Endothelial cell of umbilical vein (primary cell): Measurements from ENCODE around the gene TIPIN.

ENCODE experiments used
- CTCF ChIP-seq, 2 donors: IDR thresholded peaks; 1 replicate in 1 of 2; 2 replicates in 1 of 2; pipeline ENCODE4 v1.5.1; 2011; ENCODE audit warnings: low read length in 2 of 2, mild to moderate bottlenecking in 2 of 2, moderate library complexity in 2 of 2, control low read depth in 1 of 2, inconsistent platforms in 1 of 2, low read depth in 1 of 2; ENCODE audit not compliant: insufficient read depth in 1 of 2; ENCODE audit errors: extremely low read depth in 1 of 2
- EZH2 ChIP-seq: IDR thresholded peaks from 2 replicates; pipeline ENCODE4 v1.6.1; 2012; ENCODE audit warnings: borderline replicate concordance, low read depth, mild to moderate bottlenecking, moderate library complexity, low read length, inconsistent platforms; ENCODE audit not compliant: severe bottlenecking
- FOS ChIP-seq: IDR thresholded peaks from 2 replicates; pipeline ENCODE4 v1.6.1; 2011; ENCODE audit warnings: mild to moderate bottlenecking, low read length, moderate library complexity, borderline replicate concordance; ENCODE audit not compliant: insufficient read depth
- GATA2 ChIP-seq: IDR thresholded peaks from 2 replicates; pipeline ENCODE4 v1.7.0; 2011; ENCODE audit warnings: low read depth, mild to moderate bottlenecking, moderate library complexity, mixed read lengths, low read length; ENCODE audit not compliant: insufficient read length, insufficient read depth
- MYC ChIP-seq: IDR thresholded peaks from one replicate; pipeline ENCODE4 v1.6.1; 2011; ENCODE audit warnings: mild to moderate bottlenecking, low read depth, low read length
- POLR2A ChIP-seq: IDR thresholded peaks from 2 replicates; pipeline ENCODE4 v1.6.1; 2012; ENCODE audit warnings: low read depth, mild to moderate bottlenecking, control low read depth, low read length
- POLR2AphosphoS5 ChIP-seq: IDR thresholded peaks from 2 replicates; pipeline ENCODE4 v1.6.1; 2012; ENCODE audit warnings: low read depth, mild to moderate bottlenecking, control low read depth, low read length, moderate library complexity; ENCODE audit not compliant: insufficient read depth
- TF ChIP-seq, protein P1 (sequence below): IDR thresholded peaks from 2 replicates; pipeline ENCODE4 v1.6.1; 2011; ENCODE audit not compliant: insufficient read depth, insufficient read length

- TF ChIP-seq CTCF (IDR thresholded peaks at IDR 0.05; ENCODE audit: extremely low read depth in 1 of 2, insufficient read depth in 1 of 2, low read depth in 1 of 2, low read length in 2 of 2) (no peak), POLR2A (no peak), FOS (no peak), POLR2AphosphoS5 (no peak), MYC (no peak), EZH2 (no peak), GATA2 (no peak)
- TF ChIP-seq, protein P1, sequence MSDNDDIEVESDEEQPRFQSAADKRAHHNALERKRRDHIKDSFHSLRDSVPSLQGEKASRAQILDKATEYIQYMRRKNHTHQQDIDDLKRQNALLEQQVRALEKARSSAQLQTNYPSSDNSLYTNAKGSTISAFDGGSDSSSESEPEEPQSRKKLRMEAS, result no peak
Observed at GRCh38 chr15:66310786-66311185, 45.7 kb downstream of the TIPIN start.
